H9 (cell line): Measurements from ENCODE around the gene FAM193B. TPM values are rescaled to one million over a fixed set of nuclear protein-coding genes. Genes with fewer than 3 reads are reported as not detected.

Experiments
- DNase-seq: peaks from one replicate; pipeline ENCODE4 v3.0.0-alpha.2; 2017
- H2AFZ ChIP-seq: one replicate; pipeline ENCODE4 v1.6.1; 2013; ENCODE audit warnings: mild to moderate bottlenecking, low read length, control low read depth, moderate library complexity
- H2AK5ac ChIP-seq: 2 replicates; pipeline ENCODE4 v1.6.1; 2013; ENCODE audit warnings: low read length, control low read depth, mixed read lengths; ENCODE audit not compliant: insufficient read length
- H2BK120ac ChIP-seq: one replicate; pipeline ENCODE4 v1.6.1; 2013; ENCODE audit warnings: low read depth, mild to moderate bottlenecking, low read length, control low read depth, inconsistent platforms; ENCODE audit not compliant: poor library complexity, severe bottlenecking
- H2BK12ac ChIP-seq: 2 replicates; pipeline ENCODE4 v1.6.1; 2013; ENCODE audit warnings: low read length, control low read depth, mixed read lengths, low read depth; ENCODE audit not compliant: insufficient read length
- H2BK15ac ChIP-seq: 2 replicates; pipeline ENCODE4 v1.6.1; 2013; ENCODE audit warnings: low read depth, low read length, control low read depth
- H2BK20ac ChIP-seq: one replicate; pipeline ENCODE4 v1.6.1; 2013; ENCODE audit warnings: low read depth, mild to moderate bottlenecking, low read length, control low read depth, inconsistent platforms; ENCODE audit not compliant: poor library complexity, severe bottlenecking
- H2BK5ac ChIP-seq: 2 replicates; pipeline ENCODE4 v1.6.1; 2013; ENCODE audit warnings: low read length, control low read depth, mixed read lengths; ENCODE audit not compliant: insufficient read length
- H3K14ac ChIP-seq: 2 replicates; pipeline ENCODE4 v1.6.1; 2013; ENCODE audit warnings: low read length, control low read depth; ENCODE audit not compliant: insufficient read depth
- H3K18ac ChIP-seq: 2 replicates; pipeline ENCODE4 v1.6.1; 2013; ENCODE audit warnings: low read depth, mild to moderate bottlenecking, mixed read lengths, low read length, control low read depth; ENCODE audit not compliant: insufficient read length
- H3K23ac ChIP-seq: 2 replicates; pipeline ENCODE4 v1.6.1; 2013; ENCODE audit warnings: low read length, control low read depth, mixed read lengths, low read depth; ENCODE audit not compliant: insufficient read length
- H3K23me2 ChIP-seq: 2 replicates; pipeline ENCODE4 v1.6.1; 2013; ENCODE audit warnings: low read depth, mild to moderate bottlenecking, mixed read lengths, low read length, control low read depth; ENCODE audit not compliant: insufficient read length, poor library complexity, severe bottlenecking
- H3K27ac ChIP-seq: 2 replicates; pipeline ENCODE4 v1.5.1; 2013; ENCODE audit warnings: low read length, control low read depth, mixed read lengths, low read depth; ENCODE audit not compliant: insufficient read length
- H3K27me3 ChIP-seq: 2 replicates; pipeline ENCODE4 v1.6.1; 2013; ENCODE audit warnings: low read length, control low read depth, inconsistent platforms; ENCODE audit not compliant: insufficient read depth
- H3K4ac ChIP-seq: 2 replicates; pipeline ENCODE4 v1.6.1; 2013; ENCODE audit warnings: low read depth, mild to moderate bottlenecking, control low read depth, inconsistent platforms, low read length, moderate library complexity
- H3K4me1 ChIP-seq: 2 replicates; pipeline ENCODE4 v1.6.1; 2013; ENCODE audit warnings: low read length, control low read depth, inconsistent platforms; ENCODE audit not compliant: insufficient read depth
- H3K4me2 ChIP-seq: 2 replicates; pipeline ENCODE4 v1.6.1; 2013; ENCODE audit warnings: low read length, control low read depth, mixed read lengths; ENCODE audit not compliant: insufficient read length, insufficient read depth
- H3K56ac ChIP-seq: 2 replicates; pipeline ENCODE4 v1.6.1; 2013; ENCODE audit warnings: low read depth, mild to moderate bottlenecking, mixed read lengths, low read length, control low read depth; ENCODE audit not compliant: insufficient read length
- H3K79me1 ChIP-seq: 2 replicates; pipeline ENCODE4 v1.6.1; 2013; ENCODE audit warnings: low read depth, mild to moderate bottlenecking, moderate library complexity, low read length, control low read depth, inconsistent platforms; ENCODE audit not compliant: insufficient read depth, poor library complexity, severe bottlenecking
- H3K79me2 ChIP-seq: 2 replicates; pipeline ENCODE4 v1.6.1; 2013; ENCODE audit warnings: low read length, control low read depth, inconsistent platforms; ENCODE audit not compliant: insufficient read depth
- H3K9ac ChIP-seq: 2 replicates; pipeline ENCODE4 v1.6.1; 2013; ENCODE audit warnings: low read length, control low read depth, mixed read lengths; ENCODE audit not compliant: insufficient read length; ENCODE audit errors: extremely low read depth
- H3K9me3 ChIP-seq: one replicate; pipeline ENCODE4 v1.6.1; 2013; ENCODE audit warnings: low read depth, low read length, inconsistent platforms; ENCODE audit not compliant: control insufficient read depth
- H3T11ph ChIP-seq: one replicate; pipeline ENCODE4 v1.6.1; 2013; ENCODE audit warnings: mild to moderate bottlenecking, low read length, control low read depth, inconsistent platforms
- H4K20me1 ChIP-seq: one replicate; pipeline ENCODE4 v1.6.1; 2013; ENCODE audit not compliant: control insufficient read depth, insufficient read length, insufficient read depth
- H4K5ac ChIP-seq: 2 replicates; pipeline ENCODE4 v1.6.1; 2013; ENCODE audit warnings: low read depth, mild to moderate bottlenecking, mixed read lengths, low read length, control low read depth; ENCODE audit not compliant: insufficient read length
- H4K8ac ChIP-seq: replicated peaks from 2 replicates; pipeline ENCODE4 v1.6.1; 2013; ENCODE audit warnings: low read length, control low read depth, mixed read lengths, low read depth; ENCODE audit not compliant: insufficient read length
- H4K91ac ChIP-seq: 2 replicates; pipeline ENCODE4 v1.6.1; 2013; ENCODE audit warnings: low read depth, mild to moderate bottlenecking, moderate library complexity, mixed read lengths, low read length, control low read depth; ENCODE audit not compliant: insufficient read length
- H3K27ac Mint-ChIP-seq, 3 experiments: 2 replicates in 2 of 3; 3 replicates in 1 of 3; pipeline ENCODE4 v1.8.0; 2020 to 2021; ENCODE audit warnings: mixed read lengths in 3 of 3, mild to moderate bottlenecking in 1 of 3, moderate library complexity in 1 of 3
- H3K27me3 Mint-ChIP-seq: 2 replicates; pipeline ENCODE4 v1.8.0; 2021; ENCODE audit warnings: low read depth, mild to moderate bottlenecking, moderate library complexity, mixed read lengths
- H3K36me3 Mint-ChIP-seq, 3 experiments: 2 replicates in 2 of 3; 3 replicates in 1 of 3; pipeline ENCODE4 v1.8.0; 2020 to 2021; ENCODE audit warnings: low read depth in 3 of 3, mixed read lengths in 3 of 3; ENCODE audit not compliant: insufficient read depth in 1 of 3
- H3K4me1 Mint-ChIP-seq, 2 experiments: 2 replicates each; pipeline ENCODE4 v1.8.0; 2020; ENCODE audit warnings: mixed read lengths in 2 of 2
- H3K4me3 Mint-ChIP-seq, 2 experiments: 2 replicates in 1 of 2; 3 replicates in 1 of 2; pipeline ENCODE4 v1.8.0; 2020 to 2021; ENCODE audit warnings: mild to moderate bottlenecking in 2 of 2, mixed read lengths in 2 of 2, moderate library complexity in 1 of 2
- H3K9me3 Mint-ChIP-seq, 2 experiments: 2 replicates in 1 of 2; 3 replicates in 1 of 2; pipeline ENCODE4 v1.8.0; 2020; ENCODE audit warnings: mild to moderate bottlenecking in 2 of 2, mixed read lengths in 2 of 2, moderate library complexity in 1 of 2
- CTCF ChIP-seq: fragments of 200-600 bp; sonication (generic); conservative IDR thresholded peaks from 3 replicates; pipeline ENCODE4 v1.8.0; 2021; ENCODE audit warnings: antibody characterized with exemption, mild to moderate bottlenecking
- WGBS: extraction: QIAGEN DNeasy Blood & Tissue Kit; methylation state at CpG from one replicate; pipeline ENCODE4 v1.1.7; 2013; ENCODE audit warnings: missing lambda C conversion rate, low lambda C conversion rate, mixed read lengths; ENCODE audit not compliant: insufficient read length; ENCODE audit errors: extremely low coverage; 5-methylcytosine and 5-hydroxymethylcytosine counted together
- total RNA-seq: library from RNA; stranded (reverse); gene quantifications from 2 replicates; pipeline ENCODE4 v1.2.1, GENCODE V29; 2021

Gene FAM193B
- total RNA-seq, 1 experiment from 2014 or later = 71.5 TPM

GRCh38 chr5:177603631-177604030 lies 49.3 kb upstream of the FAM193B start:
- Histone ChIP-seq H2BK12ac (no peak overlapping the region), H3K56ac (no peak overlapping the region), H3K23me2 (peaks cover 6% of the 10 kb centered on the region), H3K9me3 (no peaks in the 10 kb centered on the region), H3K27me3 (no peaks in the 10 kb centered on the region), H3K4ac (no peak overlapping the region), H3K27ac (no peak overlapping the region), H3K79me1 (no peaks in the 10 kb centered on the region), H3T11ph (no peak overlapping the region), H3K23ac (no peak overlapping the region), H3K79me2 (no peaks in the 10 kb centered on the region), H4K91ac (no peak overlapping the region), H4K5ac (no peak overlapping the region), H3K9ac (no peak overlapping the region), H3K14ac (no peak overlapping the region), H2BK120ac (no peak overlapping the region), H4K8ac (no peak overlapping the region), H2BK5ac (no peak overlapping the region), H3K18ac (no peak overlapping the region), H2BK15ac (no peak overlapping the region), H3K4me1 (peaks cover 3% of the 10 kb centered on the region; the same call in 1 of the 2 replicates), H2BK20ac (no peak overlapping the region), H2AK5ac (no peak overlapping the region), H3K4me2 (no peak overlapping the region), H4K20me1 (no peaks in the 10 kb centered on the region), H2AFZ (no peak overlapping the region)
- Mint-ChIP-seq H3K27me3 (peaks cover 3% of the 10 kb centered on the region), H3K4me1 (peaks cover 19 to 34% of the 10 kb centered on the region in 2 experiments), H3K9me3 (no peaks in the 10 kb centered on the region), H3K27ac (no peak overlapping the region; a peak in 1 of 7 replicates), H3K36me3 (peaks cover 2 to 20% (median 11%) of the 10 kb centered on the region in 3 experiments; a peak in 6 of 7 replicates), H3K4me3 (no peak overlapping the region; a peak in 1 of 5 replicates)
- TF ChIP-seq CTCF = no peak
- no CpG with 5 or more reads among the region's 8 CpGs for WGBS
- no peak for DNase-seq
